ENCODE measurements around the gene PUS7L. TPM values are rescaled to one million over a fixed set of nuclear protein-coding genes. Genes with fewer than 3 reads are reported as not detected.

PUS7L gene
- total and polyA plus RNA-seq, 2 of the 13 experiments (the other 11 are each of a cell fraction or from before 2014, with no cell fraction given), result 6.5 to 37.6 TPM

- TF ChIP-seq MEF2D (CRISPR knock-in tag; IDR thresholded peaks at IDR 0.05), result no peak
- TF ChIP-seq ZMAT3 (CRISPR knock-in tag; conservative IDR thresholded peaks at IDR 0.05), result 0 out of 2 replicates have a peak, but pooled peaks have one; percentile 4
- no peak for TF ChIP-seq ZNF124 (CRISPR knock-in tag; IDR thresholded peaks at IDR 0.05)
- TF ChIP-seq ZNF232 (CRISPR knock-in tag; IDR thresholded peaks at IDR 0.05; ENCODE audit: borderline replicate concordance), result 0 out of 2 replicates have a peak, but pooled peaks have one; percentile 18
- TF ChIP-seq FOXC1 (CRISPR knock-in tag; IDR thresholded peaks at IDR 0.05; ENCODE audit: borderline replicate concordance), result 0 out of 2 replicates have a peak, but pooled peaks have one; percentile 40
- no peak for TF ChIP-seq ZNF644 (CRISPR knock-in tag; IDR thresholded peaks at IDR 0.05; ENCODE audit: low read depth)
- no peak for TF ChIP-seq ATF3 (CRISPR knock-in tag; IDR thresholded peaks at IDR 0.05)
- peak; percentile 21; the same call in 1 of the 2 replicates for TF ChIP-seq KDM5A (IDR thresholded peaks at IDR 0.05; ENCODE audit: borderline replicate concordance, low read length)
- 0 out of 2 replicates have a peak, but pooled peaks have one; percentile 30 for TF ChIP-seq HNRNPL (IDR thresholded peaks at IDR 0.05; ENCODE audit: low read depth, low read length)
- TF ChIP-seq KAT7 (CRISPR knock-in tag; IDR thresholded peaks at IDR 0.05; ENCODE audit: borderline replicate concordance), result no peak
- TF ChIP-seq NCOR1 (IDR thresholded peaks at IDR 0.05; ENCODE audit: borderline replicate concordance, low read length), result no peak
- TF ChIP-seq KLF13 (CRISPR knock-in tag; IDR thresholded peaks at IDR 0.05), result no peak
- no peak for TF ChIP-seq ARNT (IDR thresholded peaks at IDR 0.05)
- no peak for TF ChIP-seq ZNF615 (CRISPR knock-in tag; IDR thresholded peaks at IDR 0.05; ENCODE audit: borderline replicate concordance)
- no peak; the same call in 1 of the 2 replicates for TF ChIP-seq ZNF605 (CRISPR knock-in tag; IDR thresholded peaks at IDR 0.05)
- no peak for TF ChIP-seq ATF4 (CRISPR knock-in tag; IDR thresholded peaks at IDR 0.05)
- no peak for TF ChIP-seq BORCS8-MEF2B (CRISPR knock-in tag; IDR thresholded peaks at IDR 0.05)
- no peak for TF ChIP-seq TEAD2 (CRISPR knock-in tag; IDR thresholded peaks at IDR 0.05)
- TF ChIP-seq ZNF574 (CRISPR knock-in tag; IDR thresholded peaks at IDR 0.05), result peak; percentile 89
- 0 out of 2 replicates have a peak, but pooled peaks have one; percentile 42 for TF ChIP-seq ZNF878 (CRISPR knock-in tag; IDR thresholded peaks at IDR 0.05)
- TF ChIP-seq ZNF414 (CRISPR knock-in tag; IDR thresholded peaks at IDR 0.05), result no peak
- no peak for TF ChIP-seq KMT2A (CRISPR knock-in tag; IDR thresholded peaks at IDR 0.05)
These were observed at the start of gene PUS7L, which contains the start of gene IRAK4 (continued) for GRCh38 chr12:43758728-43759563.

All from HepG2 (cell line).